Colon (tissue), 2 donors: ENCODE data around the gene MAD1L1.

Source experiments
- FAIRE-seq: peaks from 2 replicates; lab custom pipeline; 2012; peaks lifted over from hg19 to GRCh38; lab: Jason Lieb, UNC
- donor health status: control.
- donor health status: control.

Gene MAD1L1

DNA sequence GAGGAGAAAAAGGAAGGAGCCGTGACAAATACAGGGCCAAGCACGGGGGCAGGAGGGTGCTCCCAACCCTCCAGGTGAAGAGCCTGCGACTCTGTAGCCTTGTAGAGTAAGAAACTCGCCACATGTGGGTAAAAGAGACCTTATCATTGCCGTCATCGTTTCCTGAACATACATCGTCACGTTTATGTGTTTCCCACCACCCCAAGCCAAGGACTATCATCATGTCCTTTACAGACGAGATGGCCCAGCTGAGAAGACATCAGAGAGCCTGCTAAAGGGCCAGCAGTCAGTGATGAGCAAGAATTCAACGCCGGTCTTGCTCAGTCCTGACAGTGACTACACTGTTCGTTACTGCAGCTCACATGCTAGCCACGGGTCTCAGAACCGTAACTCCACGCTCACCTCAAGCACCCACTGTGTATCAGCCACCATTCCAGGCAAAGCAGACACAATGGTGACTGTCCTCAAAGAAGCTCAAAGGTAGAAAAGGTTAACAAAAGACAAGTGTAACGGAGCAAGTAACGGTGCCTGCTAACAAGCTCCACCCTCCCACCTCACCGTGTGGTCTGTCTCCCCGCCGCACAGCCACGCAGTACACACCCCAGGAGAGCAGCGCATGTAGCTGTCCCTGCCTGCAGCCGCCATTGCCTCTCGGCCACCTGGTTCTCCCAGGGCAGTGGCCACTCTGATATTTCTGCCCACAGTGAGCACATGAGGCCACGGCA is 147.8 kb downstream of the MAD1L1 start:
- FAIRE-seq = no peak

DNA sequence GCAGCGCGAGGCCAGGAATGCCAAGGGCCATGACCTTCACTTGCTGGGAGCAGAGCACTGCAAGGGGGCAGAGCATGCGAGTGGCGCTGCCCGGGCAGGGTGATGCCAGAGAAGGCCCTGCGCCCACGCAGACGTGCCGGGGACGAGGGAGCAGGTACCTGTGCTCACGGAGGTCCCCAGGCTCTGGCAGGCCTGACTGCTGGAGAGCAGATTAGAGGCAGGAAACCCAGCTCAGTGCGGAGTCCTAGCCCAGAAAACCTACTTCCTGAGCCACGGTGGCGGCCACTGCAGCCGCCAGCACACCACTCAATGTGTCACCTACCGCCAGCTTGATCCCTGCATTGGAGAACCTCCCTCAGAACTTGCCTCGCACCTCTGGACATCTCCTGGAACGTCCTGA is 148.4 kb downstream of the MAD1L1 start:
- FAIRE-seq = no peak

- FAIRE-seq = no peak
Measured at GRCh38 chr7:2083362-2083761, 149.4 kb downstream of the MAD1L1 start.

- no peak for FAIRE-seq
Measured at GRCh38 chr7:2082139-2082998, 150.4 kb downstream of the MAD1L1 start.

- no peak for FAIRE-seq
Measured at GRCh38 chr7:2081526-2082135, 151.1 kb downstream of the MAD1L1 start.

DNA sequence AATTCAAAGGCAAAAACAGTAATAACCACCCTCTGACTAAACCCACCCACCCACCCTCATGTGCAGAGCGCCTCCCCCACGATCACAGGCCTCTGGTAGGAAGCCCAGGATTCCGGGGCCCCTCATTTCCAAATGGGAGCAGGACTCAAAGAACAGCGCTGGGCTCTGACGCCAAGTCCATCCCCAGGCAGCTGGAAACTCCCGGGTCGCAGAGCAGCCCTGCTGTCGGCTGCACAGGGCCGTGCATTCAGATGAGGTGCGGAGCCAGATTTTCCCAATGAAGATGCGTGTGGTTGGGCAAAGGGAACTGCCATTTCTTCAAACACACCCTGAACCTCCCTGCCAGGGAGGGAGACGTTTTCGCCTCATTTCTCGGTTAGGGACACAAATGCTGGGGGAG is 152.3 kb downstream of the MAD1L1 start:
- no peak for FAIRE-seq

GRCh38 chr7:2080060-2080387 is 152.7 kb downstream of the MAD1L1 start:
- no peak for FAIRE-seq

GRCh38 chr7:2079332-2080059 is 153.2 kb downstream of the MAD1L1 start:
- no peak for FAIRE-seq

DNA sequence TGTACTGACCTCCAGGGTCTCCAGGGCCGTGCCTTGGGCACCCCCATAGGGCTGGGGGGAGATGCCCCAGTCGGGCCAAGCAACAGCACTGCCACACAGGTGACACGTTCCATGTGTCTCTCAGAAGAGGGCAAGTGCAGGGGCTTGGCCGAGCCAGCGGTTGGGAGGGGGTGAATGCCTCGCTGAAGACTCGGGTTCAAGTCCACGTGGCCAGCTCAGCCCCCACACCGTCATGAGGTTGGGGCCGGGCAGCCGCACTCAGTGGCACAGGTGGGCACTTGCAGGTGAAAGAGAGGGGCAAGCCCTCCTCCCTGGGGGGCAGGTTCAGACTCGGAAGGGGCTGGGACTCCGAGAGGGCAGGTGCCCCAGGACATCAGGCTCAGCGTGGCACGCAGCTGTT is 153.8 kb downstream of the MAD1L1 start:
- no peak for FAIRE-seq

- no peak for FAIRE-seq
Measured at GRCh38 chr7:2076649-2077064, 156.1 kb downstream of the MAD1L1 start.

- no peak for FAIRE-seq
Measured at GRCh38 chr7:2075811-2076210, 156.9 kb downstream of the MAD1L1 start.

DNA sequence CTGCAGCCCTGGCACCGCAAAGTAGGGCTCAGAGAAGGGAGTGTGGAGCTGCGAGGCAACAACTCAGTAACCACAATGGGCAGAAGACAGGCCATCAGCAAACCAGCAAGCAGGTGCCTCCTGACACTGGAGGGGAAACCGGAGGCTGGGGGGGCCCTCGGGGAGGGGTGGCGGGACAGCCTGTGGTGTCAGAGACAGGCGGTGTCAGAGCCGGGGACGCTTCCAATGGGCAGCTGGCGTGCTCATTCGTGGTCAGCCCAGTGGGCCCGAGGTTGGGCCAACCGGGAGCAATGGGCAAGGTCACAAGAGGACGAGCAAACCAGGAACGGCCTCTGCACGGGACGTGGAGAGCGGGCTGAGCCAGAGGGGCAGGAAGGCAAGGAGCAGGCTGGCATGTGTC is 158.1 kb downstream of the MAD1L1 start:
- FAIRE-seq = no peak

DNA sequence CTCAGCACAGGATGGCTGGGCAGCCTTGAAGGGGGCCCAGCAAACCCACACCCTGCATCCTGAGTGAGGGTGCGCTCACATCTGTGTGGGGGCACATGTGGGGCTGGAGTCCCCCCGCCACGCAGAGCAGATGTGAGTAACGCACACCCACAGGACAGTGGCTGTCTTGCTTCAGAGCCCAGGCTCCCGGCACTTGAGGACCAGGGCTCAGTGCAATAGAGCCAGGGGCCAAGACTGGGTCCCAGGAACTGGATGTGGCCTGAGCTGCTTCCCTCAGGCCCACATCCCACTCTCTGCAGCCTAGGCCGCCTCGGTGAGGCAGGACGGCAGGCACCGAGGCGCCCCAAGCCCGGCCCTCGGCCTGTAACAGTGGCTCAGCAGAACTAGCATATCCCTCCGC is 159.9 kb downstream of the MAD1L1 start:
- no peak for FAIRE-seq

DNA sequence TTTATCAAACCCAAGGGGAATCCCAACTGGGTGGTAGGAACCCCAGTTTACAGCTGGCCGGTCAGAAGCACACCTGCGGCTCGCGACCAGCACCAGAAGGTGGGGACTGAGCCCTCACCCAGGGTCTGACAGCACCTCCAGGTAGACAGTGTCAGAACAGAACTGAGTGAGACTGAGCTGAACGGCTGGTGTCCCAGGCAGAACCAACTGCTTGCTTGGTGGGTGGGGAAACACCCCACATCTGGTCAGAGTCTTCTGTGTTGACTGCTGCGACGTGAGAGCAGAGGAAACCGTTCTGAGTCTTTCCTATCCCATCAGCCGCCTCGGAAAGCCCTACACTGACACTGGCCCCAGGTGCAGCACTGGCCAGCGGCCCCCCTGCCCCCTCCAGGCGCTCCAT is 160.7 kb downstream of the MAD1L1 start:
- FAIRE-seq = no peak

DNA sequence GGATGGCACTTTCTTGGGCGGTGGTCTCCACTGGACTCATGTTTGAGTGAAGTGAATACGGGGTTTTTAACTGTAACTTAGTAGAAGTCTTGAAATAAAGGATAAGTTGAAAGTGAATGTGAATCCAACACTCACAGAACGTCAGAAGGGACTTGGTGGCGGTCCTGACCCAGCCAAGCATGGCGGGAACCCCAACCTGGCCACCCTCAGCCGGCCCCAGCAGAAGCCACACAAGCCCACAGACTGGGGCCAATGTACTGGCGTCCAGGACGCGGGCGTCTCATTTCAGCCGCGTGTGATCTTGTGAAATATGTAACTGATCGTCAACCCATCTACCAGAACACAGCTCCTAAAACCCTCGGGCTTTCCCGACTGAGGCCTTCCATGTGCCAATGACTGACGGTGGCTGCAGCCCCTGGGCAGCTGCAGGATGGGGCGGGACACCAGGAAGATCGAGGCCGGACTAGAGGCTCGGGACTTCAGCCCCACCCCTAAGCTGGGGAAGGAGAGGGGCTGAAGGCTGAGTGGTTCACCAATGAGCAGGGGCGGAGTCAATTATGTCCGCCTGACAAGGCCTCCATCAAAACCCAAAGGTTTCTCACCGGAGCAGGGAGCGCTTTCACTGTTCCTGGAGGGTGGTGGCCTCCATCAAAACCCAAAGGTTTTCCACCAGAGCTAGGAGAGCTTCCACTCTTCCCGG is 161.5 kb downstream of the MAD1L1 start:
- FAIRE-seq = no peak

DNA sequence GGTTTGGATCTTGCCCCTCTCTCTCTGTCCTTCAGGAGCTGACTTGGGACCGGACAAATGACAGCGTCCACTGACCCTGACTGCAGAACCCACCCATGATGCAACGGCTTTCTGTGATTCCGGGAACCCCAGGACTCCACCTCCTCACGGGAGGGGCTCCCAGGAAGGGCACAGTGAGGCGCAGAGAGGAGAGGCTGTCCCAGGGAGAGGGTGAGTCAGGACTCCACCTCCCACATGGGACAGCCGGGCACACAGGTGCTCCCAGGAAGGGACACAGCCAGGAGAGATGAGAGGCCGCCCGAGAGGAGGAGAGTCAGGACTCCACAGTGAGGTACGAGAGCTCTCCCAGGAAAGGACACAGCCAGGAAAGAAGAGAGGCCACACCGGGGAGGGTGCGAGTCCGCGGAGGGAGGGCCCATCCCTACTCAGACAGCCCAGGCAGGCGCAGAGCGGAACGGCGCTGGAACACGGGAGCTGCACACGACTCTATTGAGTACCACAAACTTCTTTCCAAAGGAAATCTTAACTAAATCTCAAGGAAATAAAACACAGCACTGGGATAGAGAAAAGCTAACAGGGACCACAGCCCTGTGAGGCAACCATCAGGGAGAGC is 162.5 kb downstream of the MAD1L1 start:
- no peak for FAIRE-seq

DNA sequence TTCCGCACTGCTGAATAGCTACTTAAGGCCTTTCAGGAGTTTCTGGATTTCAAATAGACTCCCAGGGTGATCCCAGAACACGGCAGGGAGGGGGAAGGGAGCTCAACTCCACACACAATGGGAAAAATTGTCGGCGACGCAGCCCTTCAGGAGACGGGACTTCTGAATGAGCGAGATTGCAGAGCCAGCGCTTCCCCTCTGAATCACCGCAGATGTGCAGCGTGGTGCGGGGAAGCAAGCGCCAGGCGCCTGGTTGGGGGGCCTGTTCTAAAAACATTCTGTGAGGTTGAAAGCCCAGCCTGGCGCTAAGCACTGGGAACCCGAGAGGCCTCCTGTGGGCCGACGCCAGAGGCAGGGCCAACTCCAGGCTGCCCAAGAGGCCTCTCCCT is 163.3 kb downstream of the MAD1L1 start:
- FAIRE-seq = no peak

DNA sequence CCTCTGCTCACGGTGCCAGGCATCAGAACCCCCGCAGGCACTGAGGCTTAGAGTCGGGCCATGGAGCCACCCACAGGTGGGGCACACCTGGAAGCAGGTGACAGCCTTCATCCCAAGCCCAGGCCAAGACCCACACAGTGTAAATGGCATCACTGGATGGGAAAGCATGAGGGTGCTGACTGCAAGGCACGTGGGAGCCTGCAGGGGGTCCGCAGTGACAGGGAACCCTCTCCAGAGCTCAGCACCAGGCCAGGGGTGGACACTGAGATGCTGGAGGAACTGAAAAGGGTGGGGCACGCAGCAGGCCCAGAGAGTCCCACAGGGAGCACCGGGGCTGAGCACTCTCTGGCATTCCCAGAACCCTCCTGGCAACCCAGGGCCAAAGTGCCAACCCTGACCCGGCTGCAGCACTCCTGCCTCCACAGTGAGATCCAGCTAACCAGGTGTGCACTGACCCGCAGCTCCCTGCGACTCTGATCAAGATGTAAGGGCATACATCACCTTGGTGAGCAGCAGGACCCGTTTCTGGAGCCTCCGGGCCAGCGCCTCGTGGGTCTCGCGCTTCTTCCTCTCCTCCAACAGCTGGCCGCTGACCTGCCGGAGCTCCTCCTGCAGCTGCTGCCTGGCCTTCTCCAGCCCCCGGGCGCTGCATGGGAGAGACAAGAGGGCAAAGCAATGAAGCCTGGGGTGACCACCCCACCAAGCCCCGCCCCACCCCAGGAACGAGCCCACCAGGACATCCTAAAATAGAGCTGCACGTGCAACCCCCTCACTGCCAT is 163.9 kb downstream of the MAD1L1 start:
- no peak for FAIRE-seq

- FAIRE-seq = no peak
Measured at GRCh38 chr7:2066251-2066919, 166.4 kb downstream of the MAD1L1 start.

GRCh38 chr7:2065528-2065927 is 167.2 kb downstream of the MAD1L1 start:
- FAIRE-seq = no peak
